ENCODE measurements around the gene SETDB2.

Gene SETDB2

DNA sequence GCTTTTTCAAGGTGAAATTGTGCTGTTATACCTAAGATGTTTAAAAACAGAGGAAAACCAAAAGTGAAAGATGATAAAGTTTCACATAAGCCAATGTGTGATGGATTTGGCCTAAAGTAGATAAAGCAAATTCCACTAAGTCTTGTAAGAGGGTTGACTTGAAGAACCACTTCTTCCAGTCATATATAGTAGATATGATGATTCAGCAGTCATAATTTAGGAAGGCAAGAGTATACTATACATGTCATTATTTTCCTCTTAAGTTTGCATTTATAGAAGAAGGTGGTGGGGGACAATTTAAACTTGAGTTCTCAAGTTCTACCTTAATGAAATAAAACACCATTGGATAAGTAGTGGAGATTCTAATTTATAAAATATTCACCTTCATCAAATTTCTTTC is 88.9 kb downstream of the SETDB2 start:
- H3K27ac ChIP-seq = no peak overlapping the region
- TF ChIP-seq, protein P1, sequence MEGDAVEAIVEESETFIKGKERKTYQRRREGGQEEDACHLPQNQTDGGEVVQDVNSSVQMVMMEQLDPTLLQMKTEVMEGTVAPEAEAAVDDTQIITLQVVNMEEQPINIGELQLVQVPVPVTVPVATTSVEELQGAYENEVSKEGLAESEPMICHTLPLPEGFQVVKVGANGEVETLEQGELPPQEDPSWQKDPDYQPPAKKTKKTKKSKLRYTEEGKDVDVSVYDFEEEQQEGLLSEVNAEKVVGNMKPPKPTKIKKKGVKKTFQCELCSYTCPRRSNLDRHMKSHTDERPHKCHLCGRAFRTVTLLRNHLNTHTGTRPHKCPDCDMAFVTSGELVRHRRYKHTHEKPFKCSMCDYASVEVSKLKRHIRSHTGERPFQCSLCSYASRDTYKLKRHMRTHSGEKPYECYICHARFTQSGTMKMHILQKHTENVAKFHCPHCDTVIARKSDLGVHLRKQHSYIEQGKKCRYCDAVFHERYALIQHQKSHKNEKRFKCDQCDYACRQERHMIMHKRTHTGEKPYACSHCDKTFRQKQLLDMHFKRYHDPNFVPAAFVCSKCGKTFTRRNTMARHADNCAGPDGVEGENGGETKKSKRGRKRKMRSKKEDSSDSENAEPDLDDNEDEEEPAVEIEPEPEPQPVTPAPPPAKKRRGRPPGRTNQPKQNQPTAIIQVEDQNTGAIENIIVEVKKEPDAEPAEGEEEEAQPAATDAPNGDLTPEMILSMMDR (conservative IDR thresholded peaks at IDR 0.05) = no peak

DNA sequence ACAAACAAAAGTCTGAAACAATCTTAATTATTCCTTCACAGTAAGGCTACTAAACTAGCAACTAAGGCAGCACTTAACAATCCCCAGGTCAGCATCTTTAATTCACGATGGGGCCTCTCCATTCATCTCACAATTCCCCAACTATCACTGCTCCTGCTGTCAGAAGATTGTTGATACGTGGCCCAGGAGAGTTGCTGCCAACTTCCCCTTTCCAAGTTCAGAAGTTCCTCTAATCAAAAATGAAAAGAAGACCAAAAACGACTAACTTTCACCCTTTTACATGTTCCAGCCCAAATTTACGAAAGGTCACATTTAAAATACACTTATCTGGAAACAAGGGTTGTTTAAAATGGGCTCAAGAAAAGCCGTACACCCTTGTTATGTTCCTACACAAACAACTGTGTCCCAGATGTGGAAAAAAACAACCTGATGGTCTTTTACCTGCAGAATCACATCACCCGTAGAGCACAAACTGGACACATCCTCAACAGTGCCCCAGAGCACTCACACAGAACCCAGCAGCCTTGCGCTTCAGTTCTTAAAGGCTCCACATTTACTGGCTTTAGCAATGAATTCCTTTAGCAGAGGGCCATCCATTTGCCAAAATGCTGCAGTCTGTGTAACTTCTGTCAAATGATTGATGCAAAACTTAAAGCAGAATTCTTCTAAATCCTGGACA is 89.7 kb downstream of the SETDB2 start:
- TF ChIP-seq, protein P1 (conservative IDR thresholded peaks at IDR 0.05) = no peak
- no peak overlapping the region for H3K27ac ChIP-seq

DNA sequence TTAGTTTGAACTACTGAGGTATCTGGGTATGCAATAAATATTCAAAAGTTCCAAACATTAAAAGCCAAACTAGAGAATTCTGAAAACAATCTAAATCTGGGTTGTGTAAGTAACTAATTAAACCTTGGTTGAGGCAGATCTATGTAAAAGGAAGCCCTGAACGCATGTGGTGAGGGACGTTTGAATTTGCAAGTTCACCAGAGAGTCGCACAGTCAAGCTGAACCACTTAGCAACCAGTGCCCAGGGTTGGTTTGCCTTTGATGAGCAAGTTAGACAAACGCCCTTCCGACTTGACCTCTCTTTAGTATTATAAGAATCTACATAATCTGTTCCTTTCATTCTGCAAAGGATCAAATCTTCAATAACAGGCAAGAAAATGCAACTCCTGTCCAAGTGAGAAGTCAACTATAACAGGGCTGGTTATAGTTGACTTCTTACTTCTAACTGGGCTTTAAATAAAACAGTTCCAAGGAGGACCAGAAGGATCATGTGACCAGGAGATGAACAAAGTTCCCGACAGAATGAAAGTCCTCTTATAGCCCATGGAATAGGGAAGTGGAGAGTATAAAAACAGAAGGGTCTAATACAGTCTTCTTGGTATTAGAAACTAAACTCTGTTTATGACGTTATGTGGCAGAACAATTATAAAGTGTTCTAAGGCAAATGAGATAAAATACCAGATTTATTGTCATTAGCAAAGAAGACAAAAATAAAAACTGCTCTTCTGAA is 92.2 kb downstream of the SETDB2 start:
- no peak overlapping the region for H3K27ac ChIP-seq
- TF ChIP-seq, protein P1 (conservative IDR thresholded peaks at IDR 0.05) = no peak

DNA sequence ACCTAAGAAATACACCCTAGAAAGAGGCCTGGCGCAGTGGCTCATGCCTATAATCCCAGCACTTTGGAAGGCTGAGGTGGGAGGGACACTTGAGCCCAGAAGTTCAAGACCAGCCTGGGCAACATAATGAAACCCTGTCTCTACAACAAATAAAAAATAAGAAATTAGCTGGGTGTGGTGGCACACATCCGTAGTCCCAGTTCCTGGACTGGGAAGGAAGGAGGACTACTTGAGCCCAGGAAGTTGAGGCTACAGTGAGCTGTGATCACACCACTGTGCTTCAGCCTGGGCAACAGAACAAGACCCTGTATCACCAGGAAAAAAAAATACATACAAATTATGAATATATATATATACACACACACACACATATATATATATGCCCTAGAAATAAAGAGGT is 94.3 kb downstream of the SETDB2 start:
- TF ChIP-seq, protein P1 (conservative IDR thresholded peaks at IDR 0.05) = no peak
- H3K27ac ChIP-seq = no peak overlapping the region

DNA sequence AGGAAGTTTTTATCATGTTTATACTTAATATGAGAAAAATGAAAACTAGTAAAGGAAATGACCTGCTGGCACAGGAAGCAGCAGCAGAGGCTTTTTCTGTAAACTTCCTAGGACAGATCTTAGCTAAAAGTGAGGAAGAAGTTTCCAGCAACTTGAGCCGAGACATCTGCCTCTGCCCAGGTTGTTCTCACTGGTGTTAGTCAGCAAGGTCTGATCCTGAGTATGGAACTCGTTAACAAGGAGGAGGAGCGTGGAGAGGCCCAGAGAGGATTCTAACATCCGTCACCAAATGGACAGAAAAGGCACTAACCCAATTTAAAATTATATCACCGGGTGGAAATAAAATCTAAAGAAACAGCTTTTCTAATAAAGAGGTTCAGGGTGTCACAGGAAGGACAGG is 95.2 kb downstream of the SETDB2 start:
- H3K27ac ChIP-seq = no peak overlapping the region
- TF ChIP-seq, protein P1 (conservative IDR thresholded peaks at IDR 0.05) = no peak

DNA sequence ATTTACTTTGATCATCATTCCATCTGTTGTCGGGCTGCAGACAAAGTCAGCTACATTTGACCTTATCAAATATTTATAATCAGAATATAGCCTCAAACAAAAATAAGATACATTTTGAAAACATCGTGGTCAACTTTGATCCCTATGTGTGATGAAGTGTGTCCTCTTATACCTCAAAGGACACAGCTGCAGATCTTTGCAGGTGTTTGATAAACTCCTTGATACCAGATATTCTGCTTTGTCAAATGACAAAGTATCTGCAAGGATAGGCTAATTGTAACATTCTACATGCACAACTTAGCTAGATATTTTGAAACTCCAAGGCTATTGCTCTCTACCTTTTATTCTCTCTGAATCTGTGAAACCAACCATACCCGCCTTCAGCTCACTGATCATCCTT is 95.7 kb downstream of the SETDB2 start:
- TF ChIP-seq, protein P1 (conservative IDR thresholded peaks at IDR 0.05) = no peak

DNA sequence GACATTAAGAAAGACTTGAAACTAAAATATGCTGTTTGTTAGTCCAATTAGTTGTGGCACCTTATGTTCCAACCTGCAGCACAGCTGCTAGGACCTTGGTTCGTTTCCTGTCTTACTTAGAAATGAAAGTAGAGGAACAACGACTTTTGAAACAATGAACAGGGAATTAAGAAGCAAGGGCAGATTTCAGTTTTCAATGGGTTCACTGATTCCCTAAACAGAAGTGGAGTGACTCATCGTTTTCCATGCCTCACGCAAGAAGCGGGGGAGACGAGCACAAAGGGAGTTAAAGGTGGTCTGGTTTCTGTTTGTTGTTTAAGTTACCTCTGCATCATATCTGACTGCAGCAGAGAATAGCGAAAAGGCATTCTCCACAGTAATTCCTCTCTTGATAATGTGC is 96.5 kb downstream of the SETDB2 start:
- TF ChIP-seq, protein P1 (conservative IDR thresholded peaks at IDR 0.05) = no peak
- H3K27ac ChIP-seq = no peak overlapping the region

More for the DNA sequence above, 95.7 kb downstream of the SETDB2 start:
- no peak overlapping the region for H3K27ac ChIP-seq

Measured in VCaP (cell line).